T-helper 1 cell (primary cell): ENCODE measurements around the gene RNF115.
"Not testable (repeated sequence)": the region's sequence is repeated elsewhere in the genome, so short reads cannot be mapped to it uniquely, and the experiment has no call there.

Source experiments
- DNase-seq, 5 donors: peaks; one replicate each; pipeline ENCODE4 v3.0.0-alpha.2; 2012 to 2020

Gene RNF115

GRCh38 chr1:145827966-145828365, 4.1 kb upstream of the RNF115 start:
- DNase-seq = no peak

- DNase-seq = no peak
Observed at GRCh38 chr1:145826030-145826429, 2.1 kb upstream of the RNF115 start.

- DNase-seq = peak in 1 of 5 donors; percentile 8
Observed at GRCh38 chr1:145824499-145824842, 576 bp upstream of the RNF115 start.

GRCh38 chr1:145822779-145823331, 1.0 kb downstream of the RNF115 start:
- not testable (repeated sequence) for DNase-seq

GRCh38 chr1:145818095-145818494, 5.8 kb downstream of the RNF115 start:
- DNase-seq = not testable (repeated sequence)

GRCh38 chr1:145812977-145813810, 10.7 kb downstream of the RNF115 start:
- DNase-seq = not testable (repeated sequence)

- no peak for DNase-seq
Observed at GRCh38 chr1:145806844-145807243, 17.1 kb downstream of the RNF115 start.

GRCh38 chr1:145806408-145806807, 17.5 kb downstream of the RNF115 start:
- DNase-seq = no peak

- no peak for DNase-seq
Observed at GRCh38 chr1:145805057-145805456, 18.8 kb downstream of the RNF115 start.

GRCh38 chr1:145804235-145805045, 19.5 kb downstream of the RNF115 start:
- no peak for DNase-seq

GRCh38 chr1:145799806-145800205, 24.1 kb downstream of the RNF115 start:
- DNase-seq = no peak

GRCh38 chr1:145796753-145797152, 27.1 kb downstream of the RNF115 start:
- no peak for DNase-seq

GRCh38 chr1:145795257-145795881, 28.5 kb downstream of the RNF115 start:
- no peak for DNase-seq

- no peak for DNase-seq
Observed at GRCh38 chr1:145792484-145792883, 31.4 kb downstream of the RNF115 start.

GRCh38 chr1:145791860-145792259, 32.0 kb downstream of the RNF115 start:
- not testable (repeated sequence) for DNase-seq

- DNase-seq = no peak
Observed at GRCh38 chr1:145788580-145788979, 35.3 kb downstream of the RNF115 start.

- DNase-seq = peak in 1 of 5 donors; percentile 8
Observed at GRCh38 chr1:145786271-145786670, 37.6 kb downstream of the RNF115 start.

- peak in 1 of 5 donors; percentile 10 for DNase-seq
Observed at GRCh38 chr1:145785547-145785946, 38.3 kb downstream of the RNF115 start.

- no peak for DNase-seq
Observed at GRCh38 chr1:145784409-145784808, 39.5 kb downstream of the RNF115 start.

- no peak for DNase-seq
Observed at GRCh38 chr1:145782272-145783099, 41.4 kb downstream of the RNF115 start.

- no peak for DNase-seq
Observed at GRCh38 chr1:145778146-145778540, 45.8 kb downstream of the RNF115 start.
